ENCODE results near the gene IMMP2L.

DNA sequence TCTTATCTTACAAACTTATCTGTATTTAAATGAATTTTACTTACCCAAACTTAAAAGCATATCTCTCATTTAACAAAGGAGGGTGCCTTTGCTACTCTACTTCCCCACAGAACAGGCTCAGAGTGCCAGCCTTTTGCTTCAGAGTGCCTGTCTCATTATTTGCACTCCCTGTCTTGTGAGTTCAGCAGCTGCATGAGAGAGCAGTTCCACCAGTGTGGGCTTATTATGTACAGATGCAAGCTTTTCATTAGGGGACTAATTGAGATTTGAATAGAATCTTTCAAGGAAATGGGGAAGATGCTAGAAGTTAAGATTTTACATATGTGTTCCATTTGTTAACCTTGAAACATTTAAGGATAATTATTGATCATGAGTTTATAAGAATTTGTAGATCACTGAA is 781.6 kb downstream of the IMMP2L start:
- TF ChIP-seq, protein P1, sequence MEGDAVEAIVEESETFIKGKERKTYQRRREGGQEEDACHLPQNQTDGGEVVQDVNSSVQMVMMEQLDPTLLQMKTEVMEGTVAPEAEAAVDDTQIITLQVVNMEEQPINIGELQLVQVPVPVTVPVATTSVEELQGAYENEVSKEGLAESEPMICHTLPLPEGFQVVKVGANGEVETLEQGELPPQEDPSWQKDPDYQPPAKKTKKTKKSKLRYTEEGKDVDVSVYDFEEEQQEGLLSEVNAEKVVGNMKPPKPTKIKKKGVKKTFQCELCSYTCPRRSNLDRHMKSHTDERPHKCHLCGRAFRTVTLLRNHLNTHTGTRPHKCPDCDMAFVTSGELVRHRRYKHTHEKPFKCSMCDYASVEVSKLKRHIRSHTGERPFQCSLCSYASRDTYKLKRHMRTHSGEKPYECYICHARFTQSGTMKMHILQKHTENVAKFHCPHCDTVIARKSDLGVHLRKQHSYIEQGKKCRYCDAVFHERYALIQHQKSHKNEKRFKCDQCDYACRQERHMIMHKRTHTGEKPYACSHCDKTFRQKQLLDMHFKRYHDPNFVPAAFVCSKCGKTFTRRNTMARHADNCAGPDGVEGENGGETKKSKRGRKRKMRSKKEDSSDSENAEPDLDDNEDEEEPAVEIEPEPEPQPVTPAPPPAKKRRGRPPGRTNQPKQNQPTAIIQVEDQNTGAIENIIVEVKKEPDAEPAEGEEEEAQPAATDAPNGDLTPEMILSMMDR (IDR thresholded peaks at IDR 0.05; ENCODE audit: borderline replicate concordance, extremely low read depth, low read length, poor library complexity, severe bottlenecking), result no peak
- TF ChIP-seq EZH2 (IDR thresholded peaks at IDR 0.05; ENCODE audit: borderline replicate concordance, low read depth, low read length, severe bottlenecking), result no peak
